Islet of Langerhans (tissue), 1 donor: Measurements from ENCODE around the gene CORO2B.
A peak's percentile ranks its signal among the peaks of the same experiment; 100 is the strongest.

Experiments used
- FAIRE-seq: peaks from one replicate; lab custom pipeline; 2011; peaks lifted over from hg19 to GRCh38; lab: Jason Lieb, UNC

CORO2B gene, protein sequence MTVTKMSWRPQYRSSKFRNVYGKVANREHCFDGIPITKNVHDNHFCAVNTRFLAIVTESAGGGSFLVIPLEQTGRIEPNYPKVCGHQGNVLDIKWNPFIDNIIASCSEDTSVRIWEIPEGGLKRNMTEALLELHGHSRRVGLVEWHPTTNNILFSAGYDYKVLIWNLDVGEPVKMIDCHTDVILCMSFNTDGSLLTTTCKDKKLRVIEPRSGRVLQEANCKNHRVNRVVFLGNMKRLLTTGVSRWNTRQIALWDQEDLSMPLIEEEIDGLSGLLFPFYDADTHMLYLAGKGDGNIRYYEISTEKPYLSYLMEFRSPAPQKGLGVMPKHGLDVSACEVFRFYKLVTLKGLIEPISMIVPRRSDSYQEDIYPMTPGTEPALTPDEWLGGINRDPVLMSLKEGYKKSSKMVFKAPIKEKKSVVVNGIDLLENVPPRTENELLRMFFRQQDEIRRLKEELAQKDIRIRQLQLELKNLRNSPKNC

DNA sequence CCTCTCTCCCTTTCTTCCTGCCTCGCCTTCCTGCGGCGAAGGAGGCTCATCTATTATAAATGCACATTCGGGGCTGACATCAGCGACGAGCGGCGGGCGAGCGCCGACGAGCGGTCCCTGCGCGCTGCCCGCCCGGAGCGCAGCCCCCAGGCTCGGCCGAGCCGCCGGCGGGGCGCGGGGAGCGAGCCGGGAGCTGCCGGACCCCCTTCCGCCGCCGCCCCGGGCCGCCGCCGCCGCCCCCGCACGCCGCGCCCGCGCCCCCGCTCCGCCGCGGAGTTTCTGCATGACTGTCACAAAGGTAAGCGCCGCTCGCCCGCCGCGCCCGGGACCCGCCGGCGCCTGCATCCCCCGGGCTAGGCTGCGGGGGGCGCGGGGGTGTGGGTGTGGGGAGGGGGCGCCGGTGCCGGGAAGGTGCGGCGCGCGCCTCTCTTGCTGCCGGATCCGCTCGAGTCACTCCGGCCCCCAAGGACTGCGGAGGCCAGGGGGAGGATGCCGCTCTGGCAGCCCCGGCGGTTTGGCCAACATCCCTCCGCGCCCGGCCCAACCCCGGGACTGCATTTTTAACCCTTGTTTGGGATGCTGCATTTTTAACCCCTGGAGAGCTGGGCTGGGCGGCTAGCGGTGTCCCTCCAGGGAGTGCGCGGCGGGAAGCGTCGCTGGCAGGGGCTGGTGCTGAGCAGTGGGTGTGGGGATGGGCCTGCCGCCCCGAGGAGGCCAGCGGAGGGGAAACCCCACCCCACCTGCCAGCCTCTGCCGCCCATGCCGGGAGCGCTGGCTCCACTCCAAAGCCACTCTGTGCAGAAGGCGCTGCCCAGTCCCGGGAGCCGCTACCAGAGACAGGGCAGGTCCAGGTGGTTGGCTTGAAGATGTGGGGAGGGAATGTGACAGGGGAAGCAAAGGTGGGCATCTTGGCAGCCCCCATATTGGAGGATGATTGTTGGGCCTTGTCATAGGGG is at the start of gene CORO2B:
Gene CORO2B (plus strand): TSS at position 14 of the 956 bp plus-strand sequence. CDS start 270 bp downstream, at position 284.
- no peak for FAIRE-seq

GRCh38 chr15:68531387-68532179 is 47.2 kb upstream of the CORO2B start:
- peak; percentile 43 for FAIRE-seq

GRCh38 chr15:68536331-68537095 is 42.3 kb upstream of the CORO2B start:
- no peak for FAIRE-seq

- FAIRE-seq = no peak
Observed at GRCh38 chr15:68537097-68537496, 41.7 kb upstream of the CORO2B start.

DNA sequence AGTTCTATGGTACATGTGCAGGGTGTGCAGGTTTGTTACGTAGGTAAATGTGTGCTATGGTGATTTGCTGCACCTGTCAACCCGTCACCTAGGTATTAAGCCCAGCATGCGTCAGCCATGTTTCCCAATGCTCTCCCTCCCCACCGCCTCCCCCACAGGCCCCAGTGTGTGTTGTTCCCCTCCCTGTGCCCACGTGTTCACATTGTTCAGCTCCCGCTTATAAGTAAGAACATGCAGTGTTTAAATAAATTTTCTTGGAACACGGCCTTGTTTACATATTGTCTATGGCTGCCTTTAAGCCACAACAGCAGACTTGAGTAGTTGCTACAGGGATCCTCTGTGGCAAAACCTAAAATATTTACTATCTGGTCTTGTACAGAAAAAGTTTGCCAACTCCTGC is 41.3 kb upstream of the CORO2B start:
- peak; percentile 65 for FAIRE-seq

DNA sequence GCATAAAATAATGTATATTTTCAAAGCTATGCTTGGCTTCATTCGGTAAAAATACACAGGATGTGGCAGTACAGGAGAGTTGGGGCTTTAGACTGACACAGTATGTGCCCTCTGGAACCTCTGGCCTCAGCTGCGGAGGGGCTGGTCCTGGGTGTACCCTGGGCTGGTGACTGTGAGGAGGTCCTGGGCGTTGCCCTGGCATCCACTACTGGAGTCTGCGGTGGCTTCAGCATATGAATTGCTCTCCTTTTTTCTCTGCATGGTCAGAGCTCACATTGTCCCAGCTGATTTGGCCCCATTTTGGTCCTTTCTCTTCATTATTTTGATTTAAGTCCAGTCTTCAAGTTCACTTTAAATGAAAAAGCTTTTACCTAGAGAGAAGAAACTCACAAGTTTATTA is 40.5 kb upstream of the CORO2B start:
- no peak for FAIRE-seq

GRCh38 chr15:68541743-68542142 is 37.0 kb upstream of the CORO2B start:
- no peak for FAIRE-seq

GRCh38 chr15:68542348-68542747 is 36.4 kb upstream of the CORO2B start:
- no peak for FAIRE-seq

- no peak for FAIRE-seq
Observed at GRCh38 chr15:68542771-68543164, 36.0 kb upstream of the CORO2B start.

- FAIRE-seq = no peak
Observed at GRCh38 chr15:68543165-68544008, 35.4 kb upstream of the CORO2B start.

GRCh38 chr15:68546318-68546717 is 32.5 kb upstream of the CORO2B start:
- FAIRE-seq = no peak

- no peak for FAIRE-seq
Observed at GRCh38 chr15:68548364-68548763, 30.4 kb upstream of the CORO2B start.

DNA sequence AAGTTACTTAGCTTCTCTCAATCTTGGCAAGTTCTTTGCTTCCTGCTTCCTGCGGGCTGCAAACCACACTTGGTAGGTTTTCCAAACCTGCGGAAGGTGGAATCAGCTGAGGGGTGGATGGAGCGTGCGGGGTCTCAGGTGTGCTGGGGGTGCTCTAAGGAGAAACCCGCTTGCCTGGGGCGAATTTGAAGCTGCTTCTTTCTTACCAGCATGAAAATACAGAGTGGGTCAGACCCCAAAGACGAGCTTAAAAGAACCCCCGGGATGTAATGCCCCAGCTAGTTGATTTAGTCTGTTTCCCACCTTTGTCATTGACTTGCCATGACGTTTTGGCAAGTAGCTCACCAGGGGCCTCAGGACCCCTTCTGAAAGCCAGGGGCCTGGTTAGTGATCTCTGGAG is 28.8 kb upstream of the CORO2B start:
- FAIRE-seq = no peak

GRCh38 chr15:68550498-68551295 is 28.1 kb upstream of the CORO2B start:
- peak; percentile 53 for FAIRE-seq

DNA sequence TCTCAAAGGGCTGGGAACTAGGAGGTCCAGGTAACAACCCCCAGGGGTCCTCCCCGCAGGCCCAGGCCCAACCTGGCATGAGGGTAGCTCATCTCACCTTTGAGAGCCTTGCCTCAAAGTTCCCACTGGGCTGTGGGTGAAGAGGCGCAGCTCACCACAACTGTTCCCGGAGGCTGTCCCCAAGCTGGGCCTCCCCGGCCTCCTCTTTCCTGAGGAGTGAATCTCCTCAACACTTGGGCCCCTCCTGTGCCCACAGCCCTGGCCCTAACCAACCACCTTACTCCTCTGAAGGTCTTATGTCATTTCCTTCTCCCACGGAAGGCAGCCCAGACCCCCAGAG is 27.5 kb upstream of the CORO2B start:
- no peak for FAIRE-seq

DNA sequence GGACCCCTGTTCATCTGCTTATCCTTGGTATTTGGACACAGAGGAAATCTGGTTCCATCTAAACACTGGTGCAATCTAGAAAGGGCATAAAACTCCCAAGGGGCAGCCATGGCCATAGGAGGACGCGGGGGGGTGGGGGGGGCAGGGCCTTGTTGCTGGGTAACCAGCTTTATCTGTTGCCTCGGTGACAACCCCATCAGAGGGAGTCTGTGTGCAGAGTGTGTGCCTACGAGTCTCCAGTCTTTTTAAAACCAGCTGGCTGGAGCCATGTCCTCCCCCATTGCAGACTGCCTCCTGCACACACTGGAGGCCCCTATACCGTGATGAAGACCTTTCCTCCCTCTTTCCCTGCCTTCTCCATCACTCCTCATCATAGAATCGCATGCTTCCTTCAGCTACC is 26.4 kb upstream of the CORO2B start:
- no peak for FAIRE-seq

DNA sequence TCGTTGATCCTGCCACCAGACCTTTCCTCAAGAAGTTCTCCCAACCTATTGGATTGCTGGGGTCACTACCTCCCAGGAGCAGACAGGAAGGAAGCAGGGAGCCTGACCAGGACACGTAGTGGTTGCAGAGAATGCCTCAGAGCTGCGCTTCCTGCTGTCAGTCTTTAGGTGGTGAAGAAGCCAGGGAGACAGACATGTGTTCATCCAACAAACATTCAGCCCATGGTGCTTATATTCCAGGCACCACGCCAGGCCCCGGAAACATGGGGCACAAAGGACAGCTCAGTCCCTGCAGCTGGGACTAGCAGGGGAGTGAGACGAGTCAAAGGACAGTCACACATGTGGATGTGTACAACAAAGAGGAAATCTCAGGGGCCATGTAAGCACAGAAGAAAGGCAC is 26.0 kb upstream of the CORO2B start:
- FAIRE-seq = no peak

GRCh38 chr15:68553314-68553993 is 25.3 kb upstream of the CORO2B start:
- FAIRE-seq = no peak
